Coronary artery (tissue), 2 donors: ENCODE results near the gene PRR14.

Experiments used
- DNase-seq: peaks from one replicate; pipeline ENCODE4 v3.0.0-alpha.2; 2017; ENCODE audit warnings: low spot score
- H3K27ac ChIP-seq, 2 donors: fragments of 200-600 bp; sonication (generic); one replicate each; pipeline ENCODE4 v1.5.1; 2016 to 2019
- H3K4me3 ChIP-seq: fragments of 200-600 bp; sonication (generic); 2 replicates; pipeline ENCODE4 v1.5.1; 2016; ENCODE audit warnings: mild to moderate bottlenecking, moderate library complexity
- CTCF ChIP-seq: fragments of 200-600 bp; sonication (generic); IDR thresholded peaks from one replicate; pipeline ENCODE4 v1.5.1; 2019; ENCODE audit warnings: antibody characterized with exemption

Gene PRR14

GRCh38 chr16:30677931-30678585 is 27.3 kb downstream of the PRR14 start:
- no peak for DNase-seq
- no peak for TF ChIP-seq CTCF
- H3K4me3 ChIP-seq: no peak overlapping the region
- H3K27ac ChIP-seq: no peak overlapping the region

- no peak for DNase-seq
- TF ChIP-seq CTCF: no peak
- H3K27ac ChIP-seq: no peak overlapping the region
- H3K4me3 ChIP-seq: no peak overlapping the region
Observed at GRCh38 chr16:30678586-30678970, 27.8 kb downstream of the PRR14 start.

- H3K27ac ChIP-seq: no peak overlapping the region
- no peak overlapping the region for H3K4me3 ChIP-seq
- DNase-seq: no peak
- no peak for TF ChIP-seq CTCF
Observed at GRCh38 chr16:30680326-30680725, 29.6 kb downstream of the PRR14 start.

- Histone ChIP-seq H3K27ac (no peak overlapping the region), H3K4me3 (no peak overlapping the region)
- no peak for DNase-seq
- TF ChIP-seq CTCF: no peak
Observed at GRCh38 chr16:30688701-30689100, 37.9 kb downstream of the PRR14 start.

GRCh38 chr16:30691907-30692306 is 41.1 kb downstream of the PRR14 start:
- no peak for TF ChIP-seq CTCF
- no peak overlapping the region for H3K4me3 ChIP-seq
- H3K27ac ChIP-seq: no peak overlapping the region
- DNase-seq: no peak

- Histone ChIP-seq H3K27ac (no peak overlapping the region), H3K4me3 (no peak overlapping the region)
- DNase-seq: no peak
- TF ChIP-seq CTCF: no peak
Observed at GRCh38 chr16:30692396-30693064, 41.8 kb downstream of the PRR14 start.
